MM.1S (cell line): ENCODE measurements around the gene YIF1A.

Experiments
- DNase-seq: peaks from one replicate; pipeline ENCODE4 v3.0.0-alpha.2; 2015
- H2AFZ ChIP-seq: fragments of 300-600 bp; sonication (generic); 2 replicates; pipeline ENCODE4 v1.6.0; 2016; ENCODE audit warnings: antibody characterized with exemption, low read length
- H3F3A ChIP-seq: fragments of 300-600 bp; sonication (generic); 2 replicates; pipeline ENCODE4 v1.6.1; 2016; ENCODE audit warnings: mild to moderate bottlenecking, antibody characterized with exemption, low read length, moderate library complexity, mixed read lengths; ENCODE audit not compliant: insufficient read depth
- H3K27ac ChIP-seq: fragments of 300-600 bp; sonication (generic); 2 replicates; pipeline ENCODE4 v1.5.1; 2016; ENCODE audit warnings: mild to moderate bottlenecking, low read length
- H3K27me3 ChIP-seq: fragments of 300-600 bp; sonication (generic); replicated peaks from 2 replicates; pipeline ENCODE4 v1.6.0; 2016; ENCODE audit warnings: low read length; ENCODE audit not compliant: insufficient read depth
- H3K36me3 ChIP-seq: fragments of 300-600 bp; sonication (generic); replicated peaks from 2 replicates; pipeline ENCODE4 v1.6.1; 2016; ENCODE audit warnings: mild to moderate bottlenecking, low read length, mixed read lengths; ENCODE audit not compliant: insufficient read depth
- H3K4me1 ChIP-seq: fragments of 300-600 bp; sonication (generic); 2 replicates; pipeline ENCODE4 v1.6.1; 2016; ENCODE audit warnings: low read length, mixed read lengths
- H3K4me2 ChIP-seq: fragments of 300-600 bp; sonication (generic); 2 replicates; pipeline ENCODE4 v1.6.0; 2016; ENCODE audit warnings: low read depth, low read length
- H3K4me3 ChIP-seq: fragments of 300-600 bp; sonication (generic); 2 replicates; pipeline ENCODE4 v1.5.1; 2016; ENCODE audit warnings: low read length, mixed read lengths
- H3K79me2 ChIP-seq: fragments of 300-600 bp; sonication (generic); 2 replicates; pipeline ENCODE4 v1.6.1; 2016; ENCODE audit warnings: mixed run types, low read length, mixed read lengths
- H3K9ac ChIP-seq: fragments of 300-600 bp; sonication (generic); 2 replicates; pipeline ENCODE4 v1.6.1; 2016; ENCODE audit warnings: low read length, mixed read lengths
- H3K9me2 ChIP-seq: fragments of 300-600 bp; sonication (generic); replicated peaks from 2 replicates; pipeline ENCODE4 v1.6.1; 2016; ENCODE audit warnings: mild to moderate bottlenecking, low read length, mixed read lengths; ENCODE audit not compliant: insufficient read depth
- H3K9me3 ChIP-seq: fragments of 300-600 bp; sonication (generic); replicated peaks from 2 replicates; pipeline ENCODE4 v1.6.1; 2016; ENCODE audit warnings: mild to moderate bottlenecking, low read length, mixed read lengths; ENCODE audit not compliant: insufficient read depth
- H4K20me1 ChIP-seq: fragments of 300-600 bp; sonication (generic); 2 replicates; pipeline ENCODE4 v1.6.1; 2016; ENCODE audit warnings: mild to moderate bottlenecking, low read length, moderate library complexity, mixed read lengths; ENCODE audit not compliant: insufficient read depth
- CTCF ChIP-seq: fragments of 300-600 bp; sonication (generic); IDR thresholded peaks from 2 replicates; pipeline ENCODE4 v1.5.1; 2016; ENCODE audit warnings: antibody characterized with exemption, low read length, mixed read lengths
- EZH2 ChIP-seq: fragments of 300-600 bp; sonication (generic); optimal IDR thresholded peaks from 2 replicates; pipeline ENCODE3; 2017; ENCODE audit warnings: low read depth, mild to moderate bottlenecking, antibody characterized with exemption, low read length, mixed read lengths
- EZH2phosphoT487 ChIP-seq: fragments of 300-600 bp; sonication (generic); IDR thresholded peaks from 2 replicates; pipeline ENCODE4 v1.6.1; 2018; ENCODE audit warnings: antibody characterized with exemption, low read length

YIF1A gene

GRCh38 chr11:66271816-66272215, 17.1 kb downstream of the YIF1A start:
- Histone ChIP-seq H3K9ac (no peak overlapping the region), H3K36me3 (0 out of 2 replicates have a peak, but pooled peaks cover 3% of the 10 kb centered on the region), H3K4me2 (no peak overlapping the region), H3K9me3 (no peaks in the 10 kb centered on the region), H4K20me1 (no peaks in the 10 kb centered on the region), H2AFZ (no peak overlapping the region), H3K4me3 (no peak overlapping the region), H3K27ac (no peak overlapping the region), H3K4me1 (peaks cover 11% of the 10 kb centered on the region; the same call in 1 of the 2 replicates), H3K27me3 (no peaks in the 10 kb centered on the region), H3K79me2 (peaks cover 32% of the 10 kb centered on the region), H3F3A (peaks cover 14% of the 10 kb centered on the region; the same call in 1 of the 2 replicates), H3K9me2 (no peaks in the 10 kb centered on the region)
- TF ChIP-seq EZH2 (no peak), EZH2phosphoT487 (no peak), CTCF (no peak)
- DNase-seq: no peak

GRCh38 chr11:66268952-66269905, 19.7 kb downstream of the YIF1A start:
- Histone ChIP-seq H3K9me2 (no peaks in the 10 kb centered on the region), H3K9ac (peak overlapping the region; percentile 84), H2AFZ (peak overlapping the region; percentile 76), H3K4me1 (peaks cover 11% of the 10 kb centered on the region; the same call in 1 of the 2 replicates), H3K4me3 (peak overlapping the region; percentile 96), H3F3A (peaks cover 14% of the 10 kb centered on the region; the same call in 1 of the 2 replicates), H3K36me3 (0 out of 2 replicates have a peak, but pooled peaks cover 3% of the 10 kb centered on the region), H4K20me1 (no peaks in the 10 kb centered on the region), H3K9me3 (no peaks in the 10 kb centered on the region), H3K79me2 (peaks cover 32% of the 10 kb centered on the region), H3K4me2 (peak overlapping the region; percentile 88), H3K27me3 (no peaks in the 10 kb centered on the region), H3K27ac (peak overlapping the region; percentile 78; the same call in 1 of the 2 replicates)
- DNase-seq: no peak
- TF ChIP-seq CTCF: peak; percentile 27; the same call in 1 of the 2 replicates
- no peak for TF ChIP-seq EZH2phosphoT487

GRCh38 chr11:66268244-66268951, 20.5 kb downstream of the YIF1A start, which contains the start of gene RAB1B:
TSS of gene RAB1B (plus strand) at chr11:66268639. CDS start at chr11:66268680, 41 bp downstream.
- H3K4me2 ChIP-seq: peak within 1 kb of the TSS; percentile 94
- H3K9me2 ChIP-seq: no peaks in the 10 kb centered on the region
- H4K20me1 ChIP-seq: no peaks in the 10 kb centered on the region
- H2AFZ ChIP-seq: peak within 1 kb of the TSS; percentile 76
- DNase-seq: peak; percentile 100
- H3K27ac ChIP-seq: peak within 1 kb of the TSS; percentile 78
- peaks cover 11% of the 10 kb centered on the region; the same call in 1 of the 2 replicates for H3K4me1 ChIP-seq
- H3K27me3 ChIP-seq: no peaks in the 10 kb centered on the region
- peaks cover 12% of the 10 kb centered on the region; the same call in 1 of the 2 replicates for H3F3A ChIP-seq
- TF ChIP-seq EZH2phosphoT487: no peak
- TF ChIP-seq EZH2: no peak
- no peak for TF ChIP-seq CTCF
- 0 out of 2 replicates have a peak, but pooled peaks cover 3% of the 10 kb centered on the region for H3K36me3 ChIP-seq
- peak within 1 kb of the TSS; percentile 84 for H3K9ac ChIP-seq
- H3K4me3 ChIP-seq: peak within 1 kb of the TSS; percentile 96
- H3K9me3 ChIP-seq: no peaks in the 10 kb centered on the region
- H3K79me2 ChIP-seq: peaks cover 32% of the 10 kb centered on the region
